NK-92 (cell line): ENCODE data around the gene BMPR2.
"Not testable (repeated sequence)": the region's sequence is repeated elsewhere in the genome, so short reads cannot be mapped to it uniquely, and the experiment has no call there.

ENCODE experiments used
- DNase-seq: peaks from one replicate; lab custom pipeline; 2025; ENCODE audit not compliant: unreplicated experiment; lab: John Stamatoyannopoulos, UW

BMPR2 gene

GRCh38 chr2:202375609-202376408 is at the start of gene BMPR2:
TSS of gene BMPR2 (plus strand) at chr2:202376327. CDS start at chr2:202377475, 1,148 bp downstream.
- no peak for DNase-seq

- DNase-seq: no peak
Observed at GRCh38 chr2:202327858-202328257, 48.3 kb upstream of the BMPR2 start.

GRCh38 chr2:202335791-202336467 is 40.2 kb upstream of the BMPR2 start:
- DNase-seq: no peak

GRCh38 chr2:202337151-202337550 is 39.0 kb upstream of the BMPR2 start:
- no peak for DNase-seq

- no peak for DNase-seq
Observed at GRCh38 chr2:202337706-202338346, 38.3 kb upstream of the BMPR2 start.

GRCh38 chr2:202339071-202339870 is 36.9 kb upstream of the BMPR2 start:
- DNase-seq: no peak

GRCh38 chr2:202344178-202344577 is 31.9 kb upstream of the BMPR2 start:
- DNase-seq: no peak

GRCh38 chr2:202346180-202346579 is 29.9 kb upstream of the BMPR2 start:
- DNase-seq: no peak

GRCh38 chr2:202353430-202353829 is 22.7 kb upstream of the BMPR2 start:
- DNase-seq: no peak

GRCh38 chr2:202355993-202356505 is 20.1 kb upstream of the BMPR2 start:
- no peak for DNase-seq

- not testable (repeated sequence) for DNase-seq
Observed at GRCh38 chr2:202358924-202359323, 17.2 kb upstream of the BMPR2 start.

GRCh38 chr2:202360646-202361045 is 15.5 kb upstream of the BMPR2 start:
- no peak for DNase-seq

GRCh38 chr2:202361108-202361507 is 15.0 kb upstream of the BMPR2 start:
- no peak for DNase-seq

- DNase-seq: no peak
Observed at GRCh38 chr2:202373490-202373889, 2.6 kb upstream of the BMPR2 start.

GRCh38 chr2:202374383-202374782 is 1.7 kb upstream of the BMPR2 start:
- not testable (repeated sequence) for DNase-seq

- DNase-seq: no peak
Observed at GRCh38 chr2:202375033-202375608, 1.0 kb upstream of the BMPR2 start.

GRCh38 chr2:202376460-202377206 is 506 bp downstream of the BMPR2 start:
- no peak for DNase-seq

- DNase-seq: no peak
Observed at GRCh38 chr2:202377207-202377761, 1.2 kb downstream of the BMPR2 start.

GRCh38 chr2:202378001-202378400 is 1.9 kb downstream of the BMPR2 start:
- DNase-seq: no peak
